ENCODE measurements around the gene PRMT3.
A peak's percentile ranks its signal among the peaks of the same experiment; 100 is the strongest.

Gene PRMT3

GRCh38 chr11:20501971-20502370 is 114.5 kb downstream of the PRMT3 start:
- no peak overlapping the region for H3K27ac ChIP-seq (ENCODE audit: insufficient read depth, low read depth, low read length, poor library complexity, severe bottlenecking)
- H3K27me3 ChIP-seq (ENCODE audit: control insufficient read depth, insufficient read depth, low read length, poor library complexity, severe bottlenecking), result no peaks in the 10 kb centered on the region
- no peaks in the 10 kb centered on the region for H3K4me1 ChIP-seq (ENCODE audit: control insufficient read depth, insufficient read depth, low read length)
- no peaks in the 10 kb centered on the region for H3K9me3 ChIP-seq (ENCODE audit: control insufficient read depth, low read length)
- H3K4me3 ChIP-seq (ENCODE audit: insufficient read depth, low read depth, low read length), result no peak overlapping the region
- 94 to 100% methylated on average over 3 to 4 of the region's 4 CpGs for WGBS, 2 experiments
- H3K36me3 ChIP-seq (ENCODE audit: control insufficient read depth, insufficient read depth, low read length), result no peaks in the 10 kb centered on the region

GRCh38 chr11:20511982-20512381 is 124.5 kb downstream of the PRMT3 start:
- Histone ChIP-seq H3K4me3 (ENCODE audit: insufficient read depth, low read depth, low read length) (no peak overlapping the region), H3K36me3 (ENCODE audit: control insufficient read depth, insufficient read depth, low read length) (no peaks in the 10 kb centered on the region), H3K4me1 (ENCODE audit: control insufficient read depth, insufficient read depth, low read length) (no peaks in the 10 kb centered on the region), H3K27ac (ENCODE audit: insufficient read depth, low read depth, low read length, poor library complexity, severe bottlenecking) (peak overlapping the region; percentile 16), H3K27me3 (ENCODE audit: control insufficient read depth, insufficient read depth, low read length, poor library complexity, severe bottlenecking) (no peaks in the 10 kb centered on the region), H3K9me3 (ENCODE audit: control insufficient read depth, low read length) (no peaks in the 10 kb centered on the region)
- 90 to 98% methylated on average over 5 of the region's 5 CpGs for WGBS, 2 experiments

- H3K9me3 ChIP-seq (ENCODE audit: control insufficient read depth, low read length), result no peaks in the 10 kb centered on the region
- 92 to 99% methylated on average over 4 of the region's 4 CpGs for WGBS, 2 experiments
- no peaks in the 10 kb centered on the region for H3K36me3 ChIP-seq (ENCODE audit: control insufficient read depth, insufficient read depth, low read length)
- no peaks in the 10 kb centered on the region for H3K4me1 ChIP-seq (ENCODE audit: control insufficient read depth, insufficient read depth, low read length)
- no peaks in the 10 kb centered on the region for H3K27me3 ChIP-seq (ENCODE audit: control insufficient read depth, insufficient read depth, low read length, poor library complexity, severe bottlenecking)
- H3K27ac ChIP-seq (ENCODE audit: insufficient read depth, low read depth, low read length, poor library complexity, severe bottlenecking), result no peak overlapping the region
- no peak overlapping the region for H3K4me3 ChIP-seq (ENCODE audit: insufficient read depth, low read depth, low read length)
These were observed 125.4 kb downstream of the PRMT3 start for GRCh38 chr11:20512869-20513268.

GRCh38 chr11:20518323-20518834 is 130.9 kb downstream of the PRMT3 start:
- Histone ChIP-seq H3K27me3 (ENCODE audit: control insufficient read depth, insufficient read depth, low read length, poor library complexity, severe bottlenecking) (peaks cover 8% of the 10 kb centered on the region), H3K36me3 (ENCODE audit: control insufficient read depth, insufficient read depth, low read length) (no peaks in the 10 kb centered on the region), H3K4me3 (ENCODE audit: insufficient read depth, low read depth, low read length) (no peak overlapping the region), H3K4me1 (ENCODE audit: control insufficient read depth, insufficient read depth, low read length) (peaks cover 11% of the 10 kb centered on the region), H3K27ac (ENCODE audit: insufficient read depth, low read depth, low read length, poor library complexity, severe bottlenecking) (no peak overlapping the region), H3K9me3 (ENCODE audit: control insufficient read depth, low read length) (no peaks in the 10 kb centered on the region)
- WGBS, 2 experiments, result 91 to 96% methylated on average over 7 of the region's 7 CpGs

- peaks cover 17% of the 10 kb centered on the region for H3K27me3 ChIP-seq (ENCODE audit: control insufficient read depth, insufficient read depth, low read length, poor library complexity, severe bottlenecking)
- WGBS, 2 experiments, result 0 to 6% methylated on average over 1 of the region's 1 CpG
- H3K27ac ChIP-seq (ENCODE audit: insufficient read depth, low read depth, low read length, poor library complexity, severe bottlenecking), result no peak overlapping the region
- no peaks in the 10 kb centered on the region for H3K36me3 ChIP-seq (ENCODE audit: control insufficient read depth, insufficient read depth, low read length)
- H3K4me1 ChIP-seq (ENCODE audit: control insufficient read depth, insufficient read depth, low read length), result peaks cover 11% of the 10 kb centered on the region
- no peak overlapping the region for H3K4me3 ChIP-seq (ENCODE audit: insufficient read depth, low read depth, low read length)
- no peaks in the 10 kb centered on the region for H3K9me3 ChIP-seq (ENCODE audit: control insufficient read depth, low read length)
These were observed 135.0 kb downstream of the PRMT3 start for GRCh38 chr11:20522536-20522935.

- no peak overlapping the region for H3K4me3 ChIP-seq (ENCODE audit: insufficient read depth, low read depth, low read length)
- no peak overlapping the region for H3K27ac ChIP-seq (ENCODE audit: insufficient read depth, low read depth, low read length, poor library complexity, severe bottlenecking)
- no peaks in the 10 kb centered on the region for H3K27me3 ChIP-seq (ENCODE audit: control insufficient read depth, insufficient read depth, low read length, poor library complexity, severe bottlenecking)
- H3K4me1 ChIP-seq (ENCODE audit: control insufficient read depth, insufficient read depth, low read length), result no peaks in the 10 kb centered on the region
- no peaks in the 10 kb centered on the region for H3K36me3 ChIP-seq (ENCODE audit: control insufficient read depth, insufficient read depth, low read length)
- no peaks in the 10 kb centered on the region for H3K9me3 ChIP-seq (ENCODE audit: control insufficient read depth, low read length)
- 86 to 91% methylated on average over 5 of the region's 5 CpGs for WGBS, 2 experiments
These were observed 142.2 kb downstream of the PRMT3 start for GRCh38 chr11:20529757-20530156.

- WGBS, 2 experiments, result 85 to 89% methylated on average over 12 of the region's 13 CpGs
- H3K9me3 ChIP-seq (ENCODE audit: control insufficient read depth, low read length), result no peaks in the 10 kb centered on the region
These were observed 143.6 kb downstream of the PRMT3 start for GRCh38 chr11:20530942-20531703.

GRCh38 chr11:20535271-20535881 is 147.9 kb downstream of the PRMT3 start:
- no peak overlapping the region for H3K27ac ChIP-seq (ENCODE audit: insufficient read depth, low read depth, low read length, poor library complexity, severe bottlenecking)
- no peaks in the 10 kb centered on the region for H3K27me3 ChIP-seq (ENCODE audit: control insufficient read depth, insufficient read depth, low read length, poor library complexity, severe bottlenecking)
- 63 to 66% methylated on average over 2 of the region's 2 CpGs for WGBS, 2 experiments
- no peak overlapping the region for H3K4me3 ChIP-seq (ENCODE audit: insufficient read depth, low read depth, low read length)
- H3K36me3 ChIP-seq (ENCODE audit: control insufficient read depth, insufficient read depth, low read length), result no peaks in the 10 kb centered on the region
- H3K9me3 ChIP-seq (ENCODE audit: control insufficient read depth, low read length), result no peaks in the 10 kb centered on the region
- H3K4me1 ChIP-seq (ENCODE audit: control insufficient read depth, insufficient read depth, low read length), result no peaks in the 10 kb centered on the region

More at GRCh38 chr11:20530942-20531703, 143.6 kb downstream of the PRMT3 start:
- Histone ChIP-seq H3K4me3 (ENCODE audit: insufficient read depth, low read depth, low read length) (no peak overlapping the region), H3K27ac (ENCODE audit: insufficient read depth, low read depth, low read length, poor library complexity, severe bottlenecking) (no peak overlapping the region), H3K27me3 (ENCODE audit: control insufficient read depth, insufficient read depth, low read length, poor library complexity, severe bottlenecking) (no peaks in the 10 kb centered on the region), H3K4me1 (ENCODE audit: control insufficient read depth, insufficient read depth, low read length) (no peaks in the 10 kb centered on the region), H3K36me3 (ENCODE audit: control insufficient read depth, insufficient read depth, low read length) (no peaks in the 10 kb centered on the region)

- no peaks in the 10 kb centered on the region for H3K27me3 ChIP-seq (ENCODE audit: control insufficient read depth, insufficient read depth, low read length, poor library complexity, severe bottlenecking)
- H3K4me1 ChIP-seq (ENCODE audit: control insufficient read depth, insufficient read depth, low read length), result peaks cover 1% of the 10 kb centered on the region
- no peaks in the 10 kb centered on the region for H3K36me3 ChIP-seq (ENCODE audit: control insufficient read depth, insufficient read depth, low read length)
- no peak overlapping the region for H3K27ac ChIP-seq (ENCODE audit: insufficient read depth, low read depth, low read length, poor library complexity, severe bottlenecking)
- WGBS, 2 experiments, result 97 to 100% methylated on average over 2 to 3 of the region's 3 CpGs
- H3K4me3 ChIP-seq (ENCODE audit: insufficient read depth, low read depth, low read length), result no peak overlapping the region
- H3K9me3 ChIP-seq (ENCODE audit: control insufficient read depth, low read length), result no peaks in the 10 kb centered on the region
These were observed 148.8 kb downstream of the PRMT3 start for GRCh38 chr11:20536365-20536764.

- 79 to 82% methylated on average over 1 of the region's 1 CpG for WGBS, 2 experiments
- H3K9me3 ChIP-seq (ENCODE audit: control insufficient read depth, low read length), result no peaks in the 10 kb centered on the region
These were observed 149.3 kb downstream of the PRMT3 start for GRCh38 chr11:20536784-20537183.

More at GRCh38 chr11:20536784-20537183, 149.3 kb downstream of the PRMT3 start:
- Histone ChIP-seq H3K27me3 (ENCODE audit: control insufficient read depth, insufficient read depth, low read length, poor library complexity, severe bottlenecking) (no peaks in the 10 kb centered on the region), H3K27ac (ENCODE audit: insufficient read depth, low read depth, low read length, poor library complexity, severe bottlenecking) (no peak overlapping the region), H3K4me3 (ENCODE audit: insufficient read depth, low read depth, low read length) (no peak overlapping the region), H3K36me3 (ENCODE audit: control insufficient read depth, insufficient read depth, low read length) (no peaks in the 10 kb centered on the region), H3K4me1 (ENCODE audit: control insufficient read depth, insufficient read depth, low read length) (peaks cover 4% of the 10 kb centered on the region)

Measured in ectodermal cell (in vitro differentiated cells).